IPS-NIHi11 (cell line): ENCODE results near the gene POLN.
"Not testable (repeated sequence)": the region's sequence is repeated elsewhere in the genome, so short reads cannot be mapped to it uniquely, and the experiment has no call there.

Experiments
- DNase-seq: peaks from one replicate; pipeline ENCODE4 v3.0.0; 2012; ENCODE audit warnings: mixed read lengths, low spot score

POLN gene

GRCh38 chr4:2219233-2219760 lies 22.6 kb downstream of the POLN start:
- no peak for DNase-seq

DNA sequence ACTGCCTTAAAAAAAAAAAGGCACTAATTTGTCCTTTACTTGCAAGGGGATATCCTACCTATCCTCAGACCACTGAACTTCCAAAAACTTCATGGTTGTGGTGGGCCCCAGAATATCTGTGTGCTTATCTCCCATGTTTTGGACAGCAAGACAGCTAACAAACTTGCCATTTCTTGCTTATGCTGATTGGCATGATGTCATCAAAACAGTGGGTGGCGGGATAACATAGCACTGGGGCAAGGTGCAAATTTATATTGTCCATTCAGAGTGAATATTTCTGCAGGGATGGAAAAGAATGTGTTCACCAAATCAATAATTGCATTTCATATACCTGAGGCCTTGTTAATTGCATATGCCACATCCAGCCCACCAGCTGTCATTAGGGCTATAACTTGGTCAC lies 23.5 kb downstream of the POLN start:
- DNase-seq: no peak

DNA sequence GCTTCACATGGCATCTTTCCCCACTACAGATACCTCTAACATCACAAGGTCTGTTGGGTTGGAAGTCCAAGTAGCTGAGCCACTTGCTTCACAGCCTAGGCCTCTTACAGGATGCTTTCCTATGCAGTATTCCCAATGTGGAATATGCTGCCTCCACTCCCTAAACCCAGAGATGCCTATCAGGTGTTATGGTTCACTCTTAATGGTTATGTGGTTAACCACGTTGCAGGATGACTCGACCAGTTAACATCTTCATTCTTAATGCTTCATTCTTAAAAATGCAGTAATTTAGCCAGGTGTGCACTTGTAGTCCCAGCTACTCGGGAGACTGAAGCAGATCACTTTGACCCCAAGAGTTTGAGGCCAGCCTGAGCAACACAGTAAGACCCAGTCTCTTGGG lies 24.2 kb downstream of the POLN start:
- no peak for DNase-seq

- DNase-seq: no peak
These were observed 29.1 kb downstream of the POLN start for GRCh38 chr4:2212831-2213230.

DNA sequence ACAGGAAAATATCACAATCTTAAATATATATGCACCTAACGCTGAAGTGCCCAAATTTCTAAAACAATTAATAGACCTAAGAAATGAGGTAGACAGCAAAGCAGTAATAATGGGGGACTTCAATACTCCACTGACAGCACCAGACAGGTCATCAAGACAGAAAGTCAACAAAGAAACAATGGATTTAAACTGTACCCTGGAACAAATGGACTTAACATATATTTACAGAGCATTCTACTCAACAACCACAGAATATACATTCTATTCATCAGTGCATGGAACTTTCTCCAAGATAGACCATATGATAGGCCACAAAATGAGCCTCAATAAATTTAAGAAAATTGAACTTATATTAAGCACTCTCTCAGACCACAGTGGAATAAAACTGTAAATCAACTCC lies 39.1 kb downstream of the POLN start:
- DNase-seq: not testable (repeated sequence)

DNA sequence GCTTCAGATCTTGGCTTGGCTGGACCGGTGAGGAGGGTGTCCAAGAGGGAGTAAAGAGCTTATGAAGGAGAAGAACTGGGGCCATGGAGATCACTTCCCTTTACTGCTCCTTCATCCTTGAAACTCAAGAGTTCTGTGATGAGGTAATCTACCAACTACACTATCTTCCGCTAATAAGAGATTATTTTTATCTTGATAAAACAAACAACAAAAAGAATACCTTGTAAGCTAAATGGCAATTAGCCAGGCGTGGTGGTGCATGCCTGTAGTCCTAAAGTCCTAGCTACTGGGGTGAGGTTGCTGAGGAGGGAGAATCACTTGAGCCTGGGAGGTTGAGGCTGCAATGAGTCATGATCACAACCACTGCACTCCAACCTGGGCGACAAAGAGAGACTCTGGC lies 47.4 kb downstream of the POLN start:
- no peak for DNase-seq

DNA sequence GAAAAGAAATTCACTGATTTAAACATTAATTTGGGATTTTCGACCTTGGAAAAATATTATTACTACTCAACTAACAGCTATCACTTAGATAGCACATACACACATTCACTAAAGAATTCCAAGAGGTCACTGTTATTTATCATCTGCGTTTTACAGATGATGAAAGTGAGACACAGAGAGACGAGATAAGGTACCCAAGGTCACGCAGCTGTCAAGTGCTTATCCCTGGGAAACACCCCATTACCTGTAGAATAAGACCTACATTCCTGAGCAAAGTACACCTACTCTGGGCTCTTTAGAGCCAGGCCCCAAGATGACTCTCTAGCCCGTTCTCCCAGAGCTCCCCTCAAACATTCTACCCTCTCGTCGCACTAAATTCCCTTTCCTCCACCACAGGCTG lies 48.6 kb downstream of the POLN start:
- DNase-seq: no peak

- no peak for DNase-seq
These were observed 55.1 kb downstream of the POLN start for GRCh38 chr4:2186865-2187172.

GRCh38 chr4:2186133-2186864 lies 55.6 kb downstream of the POLN start:
- peak; percentile 69 for DNase-seq

GRCh38 chr4:2183394-2183793 lies 58.5 kb downstream of the POLN start:
- DNase-seq: no peak

- no peak for DNase-seq
These were observed 58.9 kb downstream of the POLN start for GRCh38 chr4:2182994-2183393.

DNA sequence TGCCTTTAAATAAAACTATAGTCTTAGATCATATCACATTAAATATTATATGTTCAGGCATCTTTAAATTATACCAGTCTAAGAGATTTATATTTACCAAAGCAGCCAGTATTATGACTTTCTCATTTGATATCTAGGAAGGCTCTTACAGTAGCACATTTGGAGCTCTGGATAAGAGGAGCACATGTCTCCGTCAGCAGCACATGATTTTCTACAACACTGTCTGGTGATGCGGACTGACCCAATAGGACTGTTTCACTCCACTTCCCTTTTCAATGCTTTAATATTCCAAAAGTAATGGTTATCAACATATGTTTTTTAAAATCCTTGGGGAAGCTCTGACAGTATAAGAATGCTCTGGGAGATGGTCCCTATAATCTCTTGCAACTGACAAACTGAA lies 61.5 kb downstream of the POLN start:
- no peak for DNase-seq

- no peak for DNase-seq
These were observed 62.2 kb downstream of the POLN start for GRCh38 chr4:2179717-2180116.

DNA sequence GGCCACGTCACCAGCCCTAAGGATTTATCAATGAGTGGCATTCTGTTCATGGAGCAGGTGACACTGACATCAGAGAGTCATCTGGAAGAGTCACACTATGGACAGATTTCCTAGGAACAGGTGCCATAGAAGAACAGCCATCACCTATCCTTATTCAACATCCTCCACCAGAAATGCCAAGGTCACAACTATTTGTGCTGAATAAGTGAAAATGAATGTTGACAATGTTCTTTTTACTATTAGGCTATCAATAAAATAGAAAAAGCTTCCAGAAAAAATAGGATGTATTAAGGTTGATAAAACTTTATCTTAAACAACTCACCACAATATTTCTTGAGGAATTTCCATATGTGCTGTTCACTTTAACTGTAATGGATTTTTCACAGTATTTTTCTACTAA lies 62.9 kb downstream of the POLN start:
- no peak for DNase-seq

DNA sequence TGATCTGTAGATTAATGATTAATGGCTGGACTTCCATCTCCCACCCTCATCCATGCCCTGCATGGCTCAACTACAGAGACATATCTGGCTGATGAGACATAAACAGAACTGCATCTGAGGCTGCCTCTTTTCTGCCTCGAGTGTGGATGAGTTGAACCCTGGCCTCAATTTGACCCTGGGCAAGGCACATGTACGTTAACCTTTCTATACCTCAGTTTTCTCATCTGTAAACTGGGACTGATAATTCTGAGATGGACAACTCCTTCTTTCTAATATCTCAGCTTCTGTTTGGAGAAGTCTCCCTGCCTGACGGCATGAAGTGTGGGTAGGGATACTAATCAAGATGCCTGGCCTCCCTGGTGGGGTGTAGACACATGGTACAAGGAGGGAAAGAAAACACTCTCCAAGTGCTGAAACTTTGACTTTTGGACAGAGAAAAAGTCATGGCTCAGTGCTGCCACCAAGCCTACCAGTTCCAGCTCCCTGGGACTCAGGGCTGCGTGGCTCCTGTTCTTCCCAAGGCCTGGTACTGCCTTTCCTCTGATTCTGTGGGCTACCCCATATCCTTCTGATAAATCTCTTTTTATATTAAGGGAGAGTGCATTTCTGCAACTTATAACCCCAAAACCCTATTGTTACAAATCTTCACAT lies 64.4 kb downstream of the POLN start:
- no peak for DNase-seq

GRCh38 chr4:2175990-2176698 lies 65.8 kb downstream of the POLN start:
- no peak for DNase-seq

GRCh38 chr4:2174061-2174460 lies 67.9 kb downstream of the POLN start:
- no peak for DNase-seq

GRCh38 chr4:2172627-2173231 lies 69.2 kb downstream of the POLN start:
- no peak for DNase-seq

DNA sequence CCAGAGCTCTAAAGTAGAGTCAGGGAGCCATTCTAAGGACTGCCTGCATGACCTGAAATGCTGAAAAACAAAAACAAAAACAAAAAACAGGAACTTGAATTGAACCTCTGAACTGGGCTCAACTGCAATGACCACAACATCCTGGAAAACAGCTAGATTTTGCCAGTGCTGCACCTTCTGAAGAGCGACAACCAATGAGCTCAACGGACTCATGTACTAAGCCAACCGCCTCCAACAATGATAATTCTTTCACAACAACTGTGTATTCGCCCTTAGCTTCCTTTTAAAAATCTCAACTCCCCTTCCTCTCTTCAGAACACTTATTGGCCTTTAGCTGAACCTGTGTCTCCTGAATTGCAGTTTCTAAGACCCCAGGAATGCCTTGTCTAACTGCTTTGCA lies 69.8 kb downstream of the POLN start:
- no peak for DNase-seq

DNA sequence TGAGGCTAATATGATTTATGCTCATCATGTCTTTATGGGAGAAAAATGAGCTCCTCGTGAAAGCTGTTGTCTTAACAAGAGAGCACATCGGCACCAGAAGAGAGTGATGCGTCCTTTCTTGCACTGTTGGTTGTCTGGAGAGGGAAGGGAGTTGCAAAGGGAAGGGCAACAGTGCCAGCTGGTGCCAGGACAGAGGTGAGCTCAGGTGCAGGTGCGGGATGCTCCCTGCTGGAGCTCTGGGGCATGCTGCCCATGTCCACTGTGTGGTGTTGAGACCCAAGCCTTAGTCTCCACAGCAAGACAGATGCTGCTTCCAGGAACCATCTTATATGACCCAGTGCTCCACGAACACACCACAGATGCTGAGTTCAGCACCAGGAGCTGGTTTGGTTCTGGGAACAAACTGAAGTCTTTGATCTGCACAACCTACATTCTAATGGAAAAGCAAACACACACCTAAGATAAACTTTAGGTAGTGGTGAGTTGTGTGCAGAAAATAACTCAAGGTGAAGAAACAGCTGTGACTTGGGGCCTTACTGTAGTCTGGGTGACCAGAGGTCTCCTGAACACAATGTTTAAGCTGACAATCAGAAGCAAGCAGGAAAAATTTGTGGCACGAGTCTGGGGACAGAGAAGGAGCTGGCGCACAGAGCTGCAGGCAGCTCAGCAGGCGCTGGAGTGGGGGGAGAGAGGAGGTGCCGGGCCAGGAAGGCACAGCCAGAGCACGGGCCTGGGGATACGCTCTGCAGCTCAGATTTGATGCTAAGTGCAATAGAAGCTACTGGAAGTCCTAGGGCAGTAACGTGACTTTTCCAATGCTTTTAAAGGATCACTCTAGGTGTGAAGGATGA lies 73.2 kb downstream of the POLN start:
- DNase-seq: no peak

DNA sequence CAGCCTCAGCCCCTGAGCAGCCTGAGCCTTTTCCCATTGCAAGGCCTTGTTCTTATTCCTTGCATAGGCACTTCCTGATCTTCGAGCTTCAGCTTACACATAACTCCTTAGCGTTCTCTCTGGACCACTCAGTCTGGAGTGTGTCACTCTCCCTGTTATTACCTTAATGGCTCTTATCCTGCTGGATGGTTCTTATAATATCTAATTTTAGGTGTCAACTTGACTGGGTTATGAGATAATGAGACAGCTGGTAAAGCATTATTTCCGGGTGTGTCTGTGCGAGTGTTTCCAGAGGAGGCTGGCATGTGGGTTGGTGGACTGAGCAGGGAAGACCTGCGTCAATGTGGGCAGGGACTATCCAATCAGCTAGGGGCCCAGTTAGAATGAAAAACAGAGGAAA lies 75.7 kb downstream of the POLN start:
- no peak for DNase-seq

DNA sequence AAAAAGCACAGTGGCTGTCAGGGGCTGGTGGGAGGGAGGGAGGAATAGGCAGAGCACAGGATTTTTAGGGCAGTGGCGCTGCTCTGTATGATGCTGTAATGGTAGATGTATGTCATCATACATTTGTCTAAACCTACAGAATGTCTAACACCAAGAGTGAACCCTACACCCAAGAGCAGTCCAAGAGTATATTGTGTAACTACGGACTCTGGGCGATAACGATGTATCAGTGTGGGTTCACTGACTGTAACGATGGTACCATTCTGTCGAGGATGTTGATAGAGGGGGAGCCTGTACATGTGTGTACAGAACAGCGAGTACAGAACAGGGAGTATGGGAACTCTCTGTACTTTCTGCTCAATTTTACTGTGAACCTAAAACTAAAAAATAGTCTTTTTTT lies 76.5 kb downstream of the POLN start:
- DNase-seq: no peak
